PC-3 (cell line): ENCODE data around the gene CFAP65. TPM values are rescaled to one million over a fixed set of nuclear protein-coding genes. Genes with fewer than 3 reads are reported as not detected.

Experiments used
- ATAC-seq: fragments of 200-7000 bp; cut with Tn5 transposase; 2 replicates; pipeline ENCODE4 v1.9.1; 2020; ENCODE audit warnings: mild to moderate bottlenecking, moderate library complexity
- BruUV-seq: library from RNA; stranded (reverse); fragments of 400-500 nt; replicated peaks from 2 replicates; lab custom pipeline; 2021; lab: Mats Ljungman, UMichigan
- CTCF ChIA-PET: fragments of 300-600 bp; sonication (Branson Sonifier 250); formaldehyde crosslinking; loops from one replicate; lab custom pipeline; 2022; ENCODE audit warnings: antibody characterized with exemption; lab: Charles Lee
- POLR2A ChIA-PET: fragments of 300-600 bp; sonication (Branson Sonifier 250); formaldehyde crosslinking; loops from one replicate; lab custom pipeline; 2022; ENCODE audit warnings: antibody characterized with exemption; ENCODE audit not compliant: unreplicated experiment; lab: Charles Lee
- DNase-seq: peaks from one replicate; pipeline ENCODE4 v3.0.0-alpha.2; 2015
- H2AFZ ChIP-seq: fragments of 300-600 bp; sonication (generic); 2 replicates; pipeline ENCODE4 v1.6.0; 2016; ENCODE audit warnings: antibody characterized with exemption, low read length
- H3F3A ChIP-seq: fragments of 300-600 bp; sonication (generic); one replicate; pipeline ENCODE4 v1.6.0; 2017; ENCODE audit warnings: antibody characterized with exemption, low read length, control low read depth, mild to moderate bottlenecking; ENCODE audit not compliant: unreplicated experiment
- H3K27ac ChIP-seq: fragments of 300-600 bp; sonication (generic); 2 replicates; pipeline ENCODE4 v1.5.1; 2016; ENCODE audit warnings: mild to moderate bottlenecking, low read length
- H3K27me3 ChIP-seq: fragments of 300-600 bp; sonication (generic); 2 replicates; pipeline ENCODE4 v1.6.1; 2016; ENCODE audit warnings: low read length, mixed read lengths
- H3K36me3 ChIP-seq: fragments of 300-600 bp; sonication (generic); 2 replicates; pipeline ENCODE4 v1.6.1; 2016; ENCODE audit warnings: low read depth, mixed run types, low read length, mixed read lengths
- H3K4me1 ChIP-seq: fragments of 300-600 bp; sonication (generic); 2 replicates; pipeline ENCODE4 v1.5.1; 2016; ENCODE audit warnings: low read length; ENCODE audit not compliant: insufficient read depth
- H3K4me2 ChIP-seq: fragments of 300-600 bp; sonication (generic); 2 replicates; pipeline ENCODE4 v1.6.0; 2016; ENCODE audit warnings: low read length
- H3K4me3 ChIP-seq: fragments of 300-600 bp; sonication (generic); 2 replicates; pipeline ENCODE4 v1.5.1; 2016; ENCODE audit warnings: mild to moderate bottlenecking, low read length, mixed read lengths
- H3K79me2 ChIP-seq: fragments of 300-600 bp; sonication (generic); 2 replicates; pipeline ENCODE4 v1.6.1; 2017; ENCODE audit warnings: low read length, mixed read lengths
- H3K9ac ChIP-seq: fragments of 300-600 bp; sonication (generic); 2 replicates; pipeline ENCODE4 v1.6.0; 2016; ENCODE audit warnings: mild to moderate bottlenecking, low read length
- H3K9me2 ChIP-seq: fragments of 300-600 bp; sonication (generic); replicated peaks from 2 replicates; pipeline ENCODE4 v1.6.1; 2016; ENCODE audit warnings: mixed run types, low read length, mixed read lengths
- H3K9me3 ChIP-seq: fragments of 300-600 bp; sonication (generic); 2 replicates; pipeline ENCODE4 v1.6.1; 2016; ENCODE audit warnings: low read length, mixed read lengths
- H4K20me1 ChIP-seq: fragments of 300-600 bp; sonication (generic); 2 replicates; pipeline ENCODE4 v1.6.1; 2016; ENCODE audit warnings: low read length, mixed read lengths
- CTCF ChIP-seq: fragments of 300-600 bp; sonication (generic); conservative IDR thresholded peaks from 2 replicates; pipeline ENCODE4 v1.5.1; 2017; ENCODE audit warnings: antibody characterized with exemption, low read depth, mild to moderate bottlenecking, low read length
- EZH2 ChIP-seq: fragments of 300-600 bp; sonication (generic); IDR thresholded peaks from one replicate; pipeline ENCODE4 v1.6.1; 2017; ENCODE audit warnings: antibody characterized with exemption, mild to moderate bottlenecking, low read length; ENCODE audit not compliant: unreplicated experiment
- EZH2phosphoT487 ChIP-seq: fragments of 300-600 bp; sonication (generic); IDR thresholded peaks from 2 replicates; pipeline ENCODE4 v1.6.1; 2018; ENCODE audit warnings: mild to moderate bottlenecking, antibody characterized with exemption, low read length, borderline replicate concordance
- intact Hi-C: fragments of 100-400 bp; cut with micrococcal nuclease; formaldehyde crosslinking; loops from 2 replicates; pipeline ENCODE4 v1.9.0; 2023
- total RNA-seq: library from RNA; depleted of rRNA; stranded (reverse); fragments of >200 nt; gene quantifications from 2 replicates; pipeline ENCODE4 v1.2.3, GENCODE V29; 2014

Gene CFAP65
- total RNA-seq, 1 experiment from 2014 or later: 0.18 TPM

- TF ChIP-seq CTCF: no peak
- TF ChIP-seq EZH2phosphoT487: no peak
- no peak for TF ChIP-seq EZH2
- H3K9me2 ChIP-seq: no peaks in the 10 kb centered on the region
- H3K9ac ChIP-seq: no peak overlapping the region
- no TSS peak for BruUV-seq
- H3K36me3 ChIP-seq: no peaks in the 10 kb centered on the region
- H3K27ac ChIP-seq: no peak overlapping the region
- H3K79me2 ChIP-seq: no peaks in the 10 kb centered on the region
- ATAC-seq (no peak), DNase-seq (no peak)
- no peak overlapping the region for H2AFZ ChIP-seq
- intact Hi-C loops: no loop called here
- POLR2A ChIA-PET: no interaction called here
- no peaks in the 10 kb centered on the region for H3K9me3 ChIP-seq
- H3K4me1 ChIP-seq: no peaks in the 10 kb centered on the region
- H4K20me1 ChIP-seq: no peaks in the 10 kb centered on the region
- no peaks in the 10 kb centered on the region for H3F3A ChIP-seq
- no peaks in the 10 kb centered on the region for H3K27me3 ChIP-seq
- CTCF ChIA-PET: no interaction called here
- no peak overlapping the region for H3K4me3 ChIP-seq
- no peak overlapping the region for H3K4me2 ChIP-seq
These were observed 44.9 kb upstream of the CFAP65 start for GRCh38 chr2:219086196-219086595.

- no peaks in the 10 kb centered on the region for H3K36me3 ChIP-seq
- H3K9me2 ChIP-seq: no peaks in the 10 kb centered on the region
- no peak overlapping the region for H3K9ac ChIP-seq
- intact Hi-C loops: no loop called here
- POLR2A ChIA-PET: no interaction called here
- no peaks in the 10 kb centered on the region for H3K79me2 ChIP-seq
- DNase-seq (no peak), ATAC-seq (no peak)
- no peak overlapping the region for H3K27ac ChIP-seq
- H3K4me2 ChIP-seq: no peak overlapping the region
- no peak for TF ChIP-seq EZH2phosphoT487
- no peak for TF ChIP-seq CTCF
- no peak for TF ChIP-seq EZH2
- CTCF ChIA-PET: no interaction called here
- no peak overlapping the region for H2AFZ ChIP-seq
- H3K4me3 ChIP-seq: no peak overlapping the region
- H3K9me3 ChIP-seq: no peaks in the 10 kb centered on the region
- no peaks in the 10 kb centered on the region for H3K27me3 ChIP-seq
- no peaks in the 10 kb centered on the region for H3F3A ChIP-seq
- no peaks in the 10 kb centered on the region for H4K20me1 ChIP-seq
- H3K4me1 ChIP-seq: peaks cover 2% of the 10 kb centered on the region
- no TSS peak for BruUV-seq
These were observed 43.5 kb upstream of the CFAP65 start for GRCh38 chr2:219084791-219085190.

- H3K9me3 ChIP-seq: no peaks in the 10 kb centered on the region
- BruUV-seq: no TSS peak
- no peaks in the 10 kb centered on the region for H4K20me1 ChIP-seq
- ChIA-PET CTCF (no interaction called here), POLR2A (no interaction called here)
- intact Hi-C loops: no loop called here
- no peak overlapping the region for H2AFZ ChIP-seq
- TF ChIP-seq CTCF (no peak), EZH2 (no peak), EZH2phosphoT487 (no peak)
- no peaks in the 10 kb centered on the region for H3F3A ChIP-seq
- ATAC-seq (no peak), DNase-seq (no peak)
- no peak overlapping the region for H3K27ac ChIP-seq
- H3K9me2 ChIP-seq: no peaks in the 10 kb centered on the region
- peaks cover 11% of the 10 kb centered on the region for H3K4me1 ChIP-seq
- no peaks in the 10 kb centered on the region for H3K36me3 ChIP-seq
- no peaks in the 10 kb centered on the region for H3K27me3 ChIP-seq
- no peak overlapping the region for H3K4me3 ChIP-seq
- no peaks in the 10 kb centered on the region for H3K79me2 ChIP-seq
- no peak overlapping the region for H3K9ac ChIP-seq
- no peak overlapping the region for H3K4me2 ChIP-seq
These were observed 41.1 kb upstream of the CFAP65 start for GRCh38 chr2:219082332-219082958.
